Natural killer cell (primary cell): ENCODE measurements around the gene OTOGL. TPM values are rescaled to one million over a fixed set of nuclear protein-coding genes. Genes with fewer than 3 reads are reported as not detected.

Experiments used
- ATAC-seq, 3 donors: fragments of 150-1000 bp in 2 of 3; fragments of 200-7000 bp in 1 of 3; cut with Tn5 transposase; 1 replicate in 1 of 3; 2 replicates in 2 of 3; pipeline ENCODE4 v1.10.0; 2021; ENCODE audit warnings: mild to moderate bottlenecking in 2 of 3, moderate library complexity in 2 of 3
- DNase-seq, 2 donors: peaks; one replicate each; pipeline versions ENCODE4 v3.0.0 to v3.0.0-alpha.2; 2013 to 2021; ENCODE audit warnings: mixed read lengths in 1 of 2
- H3K27ac ChIP-seq: one replicate; pipeline ENCODE4 v1.5.1; 2013; ENCODE audit warnings: mild to moderate bottlenecking, low read length
- H3K27me3 ChIP-seq: one replicate; pipeline ENCODE4 v1.6.1; 2013; ENCODE audit warnings: low read length; ENCODE audit not compliant: control insufficient read depth, insufficient read depth
- H3K36me3 ChIP-seq: one replicate; pipeline ENCODE4 v1.6.1; 2013; ENCODE audit warnings: low read length; ENCODE audit not compliant: control insufficient read depth, insufficient read depth
- H3K4me1 ChIP-seq: one replicate; pipeline ENCODE4 v1.6.1; 2013; ENCODE audit warnings: low read length; ENCODE audit not compliant: control insufficient read depth, insufficient read depth
- H3K4me3 ChIP-seq: one replicate; pipeline ENCODE4 v1.5.1; 2013; ENCODE audit warnings: low read length
- H3K9me3 ChIP-seq: one replicate; pipeline ENCODE4 v1.6.1; 2013; ENCODE audit warnings: low read length; ENCODE audit not compliant: control insufficient read depth, insufficient read depth
- H3K27ac Mint-ChIP-seq, 2 donors: one replicate each; pipeline ENCODE4 v1.8.0; 2022; ENCODE audit warnings: mild to moderate bottlenecking in 2 of 2, mixed read lengths in 2 of 2, moderate library complexity in 1 of 2
- H3K27me3 Mint-ChIP-seq, 2 donors: one replicate each; pipeline ENCODE4 v1.8.0; 2022; ENCODE audit warnings: low read depth in 2 of 2, mixed read lengths in 2 of 2
- H3K36me3 Mint-ChIP-seq: one replicate; pipeline ENCODE4 v1.8.0; 2022; ENCODE audit warnings: mixed read lengths
- H3K4me1 Mint-ChIP-seq, 2 donors: one replicate each; pipeline ENCODE4 v1.8.0; 2022; ENCODE audit warnings: mixed read lengths in 2 of 2
- H3K4me3 Mint-ChIP-seq: one replicate; pipeline ENCODE4 v1.8.0; 2022; ENCODE audit warnings: mild to moderate bottlenecking, moderate library complexity, mixed read lengths
- H3K9me3 Mint-ChIP-seq, 2 donors: one replicate each; pipeline ENCODE4 v1.8.0; 2022; ENCODE audit warnings: mixed read lengths in 2 of 2
- CTCF ChIP-seq: fragments of 200-600 bp; IDR thresholded peaks from one replicate; pipeline ENCODE4 v1.8.0; 2022; ENCODE audit warnings: antibody characterized with exemption
- WGBS: methylation state at CpG from one replicate; pipeline ENCODE4 v1.1.7; 2013; ENCODE audit warnings: missing lambda C conversion rate; ENCODE audit not compliant: insufficient coverage; 5-methylcytosine and 5-hydroxymethylcytosine counted together
- intact Hi-C: fragments of 100-400 bp; cut with micrococcal nuclease; formaldehyde crosslinking; loops from one replicate; pipeline ENCODE4 v1.14.2; 2022
- total RNA-seq, 4 donors: library from RNA; stranded (reverse); fragments of 120-200 nt in 1 of 4; gene quantifications; one replicate each; pipeline versions ENCODE4 v1.2.3 to v1.2.4, GENCODE V29; 2013 to 2022

The OTOGL gene
- total RNA-seq, 3 donors from 2014 or later (not counting 1 experiment from before 2014, with no cell fraction given): not detected

GRCh38 chr12:80273144-80273543 is 173.8 kb downstream of the OTOGL start:
- ATAC-seq (no peak), DNase-seq (no peak)
- Histone ChIP-seq H3K9me3 (no peaks in the 10 kb centered on the region), H3K4me1 (peaks cover 2% of the 10 kb centered on the region), H3K4me3 (no peak overlapping the region), H3K36me3 (no peaks in the 10 kb centered on the region), H3K27ac (no peak overlapping the region), H3K27me3 (no peaks in the 10 kb centered on the region)
- no peak overlapping the region for H3K4me3 Mint-ChIP-seq
- no peak for TF ChIP-seq CTCF
- H3K36me3 Mint-ChIP-seq: no peaks in the 10 kb centered on the region
- no peaks in the 10 kb centered on the region for H3K9me3 Mint-ChIP-seq
- no CpG with 5 or more reads among the region's 1 CpG for WGBS
- H3K27me3 Mint-ChIP-seq: peaks cover 6 to 19% of the 10 kb centered on the region in 2 donors
- H3K27ac Mint-ChIP-seq: no peak overlapping the region
- intact Hi-C loops: loop anchor here (5.0 kb wide), 3 partner anchors 86 to 726 kb away; no protein-coding TSS in a partner anchor
- H3K4me1 Mint-ChIP-seq: peaks cover 16% of the 10 kb centered on the region in 2 donors

GRCh38 chr12:80277732-80278131 is 178.4 kb downstream of the OTOGL start:
- Mint-ChIP-seq H3K27me3 (peaks cover 6 to 19% of the 10 kb centered on the region in 2 donors), H3K9me3 (no peaks in the 10 kb centered on the region), H3K4me3 (no peak overlapping the region), H3K27ac (no peak overlapping the region), H3K36me3 (no peaks in the 10 kb centered on the region), H3K4me1 (no peaks in the 10 kb centered on the region)
- H3K4me1 ChIP-seq: no peaks in the 10 kb centered on the region
- H3K27ac ChIP-seq: no peak overlapping the region
- intact Hi-C loops: no loop called here
- no peaks in the 10 kb centered on the region for H3K36me3 ChIP-seq
- H3K4me3 ChIP-seq: no peak overlapping the region
- no peaks in the 10 kb centered on the region for H3K27me3 ChIP-seq
- DNase-seq (no peak), ATAC-seq (no peak)
- no peak for TF ChIP-seq CTCF
- WGBS: 85% methylated on average over 2 of the region's 4 CpGs
- no peaks in the 10 kb centered on the region for H3K9me3 ChIP-seq

- H3K9me3 ChIP-seq: no peaks in the 10 kb centered on the region
- peaks cover 7 to 18% of the 10 kb centered on the region in 2 donors for H3K27me3 Mint-ChIP-seq
- TF ChIP-seq CTCF: no peak
- H3K4me1 ChIP-seq: no peaks in the 10 kb centered on the region
- H3K27me3 ChIP-seq: no peaks in the 10 kb centered on the region
- H3K9me3 Mint-ChIP-seq: no peaks in the 10 kb centered on the region
- H3K36me3 ChIP-seq: no peaks in the 10 kb centered on the region
- no peaks in the 10 kb centered on the region for H3K36me3 Mint-ChIP-seq
- WGBS: no CpG with 5 or more reads among the region's 4 CpGs
- H3K27ac ChIP-seq: no peak overlapping the region
- no peak for ATAC-seq
- DNase-seq: no peak
- intact Hi-C loops: no loop called here
- no peaks in the 10 kb centered on the region for H3K4me1 Mint-ChIP-seq
- H3K27ac Mint-ChIP-seq: no peak overlapping the region
- H3K4me3 Mint-ChIP-seq: no peak overlapping the region
- no peak overlapping the region for H3K4me3 ChIP-seq
Measured at GRCh38 chr12:80282226-80282625, 182.9 kb downstream of the OTOGL start.

- H3K36me3 Mint-ChIP-seq: no peaks in the 10 kb centered on the region
Measured at GRCh38 chr12:80282761-80283160, 183.4 kb downstream of the OTOGL start.

More at GRCh38 chr12:80282761-80283160, 183.4 kb downstream of the OTOGL start:
- Histone ChIP-seq H3K9me3 (no peaks in the 10 kb centered on the region), H3K27ac (no peak overlapping the region), H3K4me1 (no peaks in the 10 kb centered on the region), H3K36me3 (no peaks in the 10 kb centered on the region), H3K4me3 (no peak overlapping the region), H3K27me3 (no peaks in the 10 kb centered on the region)
- no peaks in the 10 kb centered on the region for H3K4me1 Mint-ChIP-seq
- DNase-seq: no peak
- no peak for ATAC-seq
- intact Hi-C loops: no loop called here
- no peaks in the 10 kb centered on the region for H3K9me3 Mint-ChIP-seq
- TF ChIP-seq CTCF: no peak
- H3K27ac Mint-ChIP-seq: no peak overlapping the region
- peaks cover 10 to 23% of the 10 kb centered on the region in 2 donors for H3K27me3 Mint-ChIP-seq
- H3K4me3 Mint-ChIP-seq: no peak overlapping the region
